GM12801 (cell line): ENCODE data around the gene CSRNP3.

Experiments
- TF ChIP-seq, protein P1 (sequence below): IDR thresholded peaks from one replicate; pipeline ENCODE4 v1.5.1; 2011; ENCODE audit warnings: control low read depth; ENCODE audit not compliant: insufficient read length; ENCODE audit errors: extremely low read depth

Gene CSRNP3, protein sequence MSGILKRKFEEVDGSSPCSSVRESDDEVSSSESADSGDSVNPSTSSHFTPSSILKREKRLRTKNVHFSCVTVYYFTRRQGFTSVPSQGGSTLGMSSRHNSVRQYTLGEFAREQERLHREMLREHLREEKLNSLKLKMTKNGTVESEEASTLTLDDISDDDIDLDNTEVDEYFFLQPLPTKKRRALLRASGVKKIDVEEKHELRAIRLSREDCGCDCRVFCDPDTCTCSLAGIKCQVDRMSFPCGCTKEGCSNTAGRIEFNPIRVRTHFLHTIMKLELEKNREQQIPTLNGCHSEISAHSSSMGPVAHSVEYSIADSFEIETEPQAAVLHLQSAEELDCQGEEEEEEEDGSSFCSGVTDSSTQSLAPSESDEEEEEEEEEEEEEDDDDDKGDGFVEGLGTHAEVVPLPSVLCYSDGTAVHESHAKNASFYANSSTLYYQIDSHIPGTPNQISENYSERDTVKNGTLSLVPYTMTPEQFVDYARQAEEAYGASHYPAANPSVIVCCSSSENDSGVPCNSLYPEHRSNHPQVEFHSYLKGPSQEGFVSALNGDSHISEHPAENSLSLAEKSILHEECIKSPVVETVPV

DNA sequence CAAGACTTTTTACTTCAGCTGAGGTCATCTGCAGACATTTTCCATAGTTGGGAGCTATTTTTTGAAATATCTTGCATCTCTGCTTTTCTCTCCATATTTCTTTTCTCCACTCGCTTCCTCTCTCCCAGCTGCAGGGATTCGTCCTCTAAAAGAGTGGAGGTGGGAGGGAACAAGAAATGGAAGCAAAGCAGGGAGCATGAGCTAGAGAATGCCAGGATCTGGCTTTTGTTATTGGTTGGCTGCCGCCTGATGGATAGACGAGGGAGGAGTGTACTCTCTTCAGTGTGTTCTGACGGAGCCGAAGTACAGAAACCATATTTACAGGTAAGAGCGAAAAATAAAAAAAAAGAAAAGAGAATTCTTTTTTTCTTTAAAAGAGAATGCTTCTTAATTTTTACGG, at the start of gene CSRNP3:
Gene CSRNP3, plus strand, starts transcription at position 282 of the 400 bp plus-strand sequence. CDS start 125,368 bp downstream, outside the sequence.
- TF ChIP-seq, protein P1, sequence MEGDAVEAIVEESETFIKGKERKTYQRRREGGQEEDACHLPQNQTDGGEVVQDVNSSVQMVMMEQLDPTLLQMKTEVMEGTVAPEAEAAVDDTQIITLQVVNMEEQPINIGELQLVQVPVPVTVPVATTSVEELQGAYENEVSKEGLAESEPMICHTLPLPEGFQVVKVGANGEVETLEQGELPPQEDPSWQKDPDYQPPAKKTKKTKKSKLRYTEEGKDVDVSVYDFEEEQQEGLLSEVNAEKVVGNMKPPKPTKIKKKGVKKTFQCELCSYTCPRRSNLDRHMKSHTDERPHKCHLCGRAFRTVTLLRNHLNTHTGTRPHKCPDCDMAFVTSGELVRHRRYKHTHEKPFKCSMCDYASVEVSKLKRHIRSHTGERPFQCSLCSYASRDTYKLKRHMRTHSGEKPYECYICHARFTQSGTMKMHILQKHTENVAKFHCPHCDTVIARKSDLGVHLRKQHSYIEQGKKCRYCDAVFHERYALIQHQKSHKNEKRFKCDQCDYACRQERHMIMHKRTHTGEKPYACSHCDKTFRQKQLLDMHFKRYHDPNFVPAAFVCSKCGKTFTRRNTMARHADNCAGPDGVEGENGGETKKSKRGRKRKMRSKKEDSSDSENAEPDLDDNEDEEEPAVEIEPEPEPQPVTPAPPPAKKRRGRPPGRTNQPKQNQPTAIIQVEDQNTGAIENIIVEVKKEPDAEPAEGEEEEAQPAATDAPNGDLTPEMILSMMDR, result no peak

DNA sequence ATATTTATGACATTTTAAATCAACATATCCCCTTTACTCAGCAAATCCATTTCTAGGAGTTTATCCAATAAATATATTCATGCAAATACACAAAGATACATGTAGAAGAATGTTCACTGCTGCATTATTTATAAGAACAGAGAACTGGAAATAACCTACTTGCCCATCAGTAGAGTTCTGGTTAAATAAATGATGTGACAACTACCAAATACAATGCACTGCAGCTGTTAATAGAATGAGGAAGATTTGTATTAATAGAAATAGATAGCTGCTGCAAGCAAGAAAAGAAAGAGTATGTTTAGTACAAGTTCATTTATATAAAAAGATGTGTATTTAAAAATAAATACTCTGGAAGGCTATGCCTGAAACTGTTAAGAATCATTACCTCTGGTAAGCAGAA, 49.3 kb upstream of the CSRNP3 start:
- TF ChIP-seq, protein P1, result no peak

DNA sequence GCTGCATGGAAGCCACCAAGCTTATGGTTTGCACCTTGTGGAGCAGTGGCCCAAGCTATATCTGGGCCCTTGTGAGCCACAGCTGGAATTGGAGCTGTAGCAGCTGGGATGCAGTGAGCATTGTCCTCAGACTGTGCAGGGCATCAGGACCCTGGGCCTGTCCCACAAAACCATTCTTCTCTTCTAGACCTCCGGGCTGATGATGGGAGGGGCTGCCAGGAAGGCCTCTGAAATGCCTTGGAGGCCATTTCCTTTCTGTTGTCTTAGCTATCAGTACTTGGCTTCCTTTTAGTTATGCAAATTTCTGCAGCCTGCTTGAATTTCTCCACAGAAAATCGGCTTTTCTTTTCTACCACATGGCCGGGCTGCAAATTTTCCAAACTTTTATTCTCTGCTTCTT, 46.4 kb upstream of the CSRNP3 start:
- TF ChIP-seq, protein P1, result no peak

DNA sequence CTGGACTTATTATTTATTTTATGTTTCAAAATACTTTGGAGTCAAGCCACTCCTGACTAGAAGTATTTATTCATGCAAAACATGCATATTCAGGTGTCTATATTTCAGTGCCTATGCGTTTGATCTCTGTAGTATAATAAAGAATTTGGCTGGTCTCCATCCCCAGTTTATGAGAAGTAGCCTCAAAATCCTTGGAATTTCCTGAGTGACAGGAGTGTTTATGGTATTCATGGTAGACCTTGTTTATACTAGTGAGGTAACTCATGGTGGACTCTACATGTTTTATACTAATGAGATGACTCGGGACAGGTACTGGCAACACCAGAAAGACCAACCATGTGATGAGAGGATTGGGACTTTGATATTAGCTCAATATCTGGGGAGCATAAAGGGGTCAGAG, 43.9 kb upstream of the CSRNP3 start:
- TF ChIP-seq, protein P1, result no peak

- TF ChIP-seq, protein P1, result no peak
These were observed 41.8 kb upstream of the CSRNP3 start for GRCh38 chr2:165427686-165428085.

DNA sequence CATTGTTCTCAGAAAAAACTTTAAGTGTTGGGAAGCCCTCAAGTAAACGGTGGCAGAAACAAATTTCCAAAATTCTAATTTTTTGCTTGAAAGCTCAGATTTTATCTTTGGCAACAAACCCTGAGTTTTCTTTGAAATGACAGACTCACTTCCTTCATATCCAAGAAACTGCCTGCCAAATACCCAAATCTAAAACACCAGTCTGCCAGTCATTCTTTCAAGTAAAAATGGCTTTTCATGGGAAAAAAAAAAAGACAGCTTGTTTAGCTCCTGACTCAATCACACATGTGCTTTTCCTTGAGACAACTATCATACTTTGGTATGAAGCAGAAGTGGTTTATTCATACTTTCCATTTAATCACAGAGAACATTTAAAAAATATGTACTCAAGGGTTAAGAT, 40.6 kb upstream of the CSRNP3 start:
- TF ChIP-seq, protein P1, result no peak

- TF ChIP-seq, protein P1, result no peak
These were observed 38.5 kb upstream of the CSRNP3 start for GRCh38 chr2:165431014-165431413.
